Adrenal gland (tissue), 12 donors: ENCODE measurements around the gene NDUFB7. TPM values are rescaled to one million over a fixed set of nuclear protein-coding genes. Genes with fewer than 3 reads are reported as not detected.

Source experiments
- DNase-seq, 7 donors: peaks; one replicate each; pipeline ENCODE4 v3.0.0-alpha.2; 2019 to 2020
- H3K27ac ChIP-seq, 5 donors: fragments of 200-600 bp; sonication (generic) in 4 of 5; 1 replicate in 3 of 5; 2 replicates in 2 of 5; pipeline versions ENCODE4 v1.5.1 to v1.8.0; 2016 to 2020; ENCODE audit warnings: mild to moderate bottlenecking in 1 of 5
- H3K27me3 ChIP-seq: fragments of 200-600 bp; 2 replicates; pipeline ENCODE4 v1.8.0; 2021
- H3K36me3 ChIP-seq, 2 donors: fragments of 200-600 bp; replicated peaks in 1 of 2; 1 replicate in 1 of 2; 2 replicates in 1 of 2; pipeline versions ENCODE4 v1.5.1 to v1.8.0; 2018 to 2022
- H3K4me1 ChIP-seq, 2 donors: fragments of 200-600 bp; replicated peaks in 1 of 2; 1 replicate in 1 of 2; 2 replicates in 1 of 2; pipeline versions ENCODE4 v1.5.1 to v1.8.0; 2018 to 2021
- H3K4me3 ChIP-seq, 4 donors: fragments of 200-600 bp; sonication (generic) in 3 of 4; one replicate each; pipeline ENCODE4 v1.5.1; 2016 to 2018
- H3K9me3 ChIP-seq, 3 donors: fragments of 200-600 bp; sonication (generic) in 1 of 3; replicated peaks in 1 of 3; 1 replicate in 2 of 3; 2 replicates in 1 of 3; pipeline versions ENCODE4 v1.5.1 to v1.8.0; 2016 to 2021
- POLR2A ChIP-seq, 2 donors: fragments of 450-650 bp; IDR thresholded peaks; one replicate each; pipeline ENCODE4 v1.6.1; 2017; ENCODE audit warnings: antibody characterized with exemption in 2 of 2, mild to moderate bottlenecking in 2 of 2, moderate library complexity in 1 of 2
- WGBS, 4 donors: extraction: QIAGEN DNeasy Blood & Tissue Kit in 2 of 4; methylation state at CpG; one replicate each; pipeline versions ENCODE4 v1.1.5 to v1.1.7; 2013 to 2017; 5-methylcytosine and 5-hydroxymethylcytosine counted together
- intact Hi-C, 2 donors: fragments of 100-400 bp; cut with DNase I; formaldehyde crosslinking; loops; one replicate each; pipeline versions ENCODE4 v1.14.1 to v1.15.0; 2022 to 2023
- polyA plus RNA-seq, 3 donors: library from polyadenylated mRNA; stranded (reverse); fragments of 200-250 nt in 2 of 3; fragments of 350-450 nt in 1 of 3; fragmentation: Illumina TruSeq in 1 of 3; extraction: RNeasy Lipid Tissue Mini Kit (QIAGEN cat#74804) in 1 of 3; gene quantifications; one replicate each; pipeline ENCODE4 v1.2.3, GENCODE V29; 2013 to 2014
- total RNA-seq, 9 donors: library from RNA; depleted of rRNA in 4 of 9; stranded (reverse); fragments of >200 nt in 4 of 9; fragments of 120-200 nt in 1 of 9; fragmentation: NEBNext Ultra II Directional in 1 of 9; extraction: Animal tissue kit (Norgen Biotek cat#: 25700) in 1 of 9; gene quantifications; one replicate each; pipeline versions ENCODE4 v1.1.0 to v1.2.4, GENCODE V29; 2013 to 2023
- TF ChIP-seq, protein P1 (sequence below), 6 experiments: fragments of 450-650 bp in 4 of 6; fragments of 200-600 bp in 2 of 6; sonication (generic) in 1 of 6; IDR thresholded peaks; 1 replicate in 5 of 6; 2 replicates in 1 of 6; pipeline versions ENCODE4 v1.5.1 to v1.8.0; 2016 to 2021; ENCODE audit warnings: antibody characterized with exemption in 6 of 6, mild to moderate bottlenecking in 2 of 6, moderate library complexity in 1 of 6
- donor health status: healthy with polysubstance abuse.
- donor health status: Bipolar disorder and iron deficiency.
- donor health status: DM: yes; HTN: yes; CAD: no.
- donor health status: DM: no; HTN: no; CAD: no.
- donor health status: DM: no; HTN: no; CAD: no.
- donor health status: DM: yes; HTN: yes; CAD: no.

NDUFB7 gene
- total and polyA plus RNA-seq, 12 donors: 19.1 to 848 (median 365) TPM

- Histone ChIP-seq H3K4me1 (peaks cover 32 to 34% of the 10 kb centered on the region in 2 donors), H3K9me3 (no peaks in the 10 kb centered on the region), H3K27me3 (no peaks in the 10 kb centered on the region), H3K4me3 (peak overlapping the region in 1 of 4 donors; percentile 37), H3K27ac (peak overlapping the region; percentile 30 to 84 (median 64)), H3K36me3 (no peaks in the 10 kb centered on the region)
- 11 to 19% (median 12%) methylated on average over 17 to 24 of the region's 24 CpGs for WGBS, 4 donors
- intact Hi-C loops: no loop called here
- TF ChIP-seq, protein P1, sequence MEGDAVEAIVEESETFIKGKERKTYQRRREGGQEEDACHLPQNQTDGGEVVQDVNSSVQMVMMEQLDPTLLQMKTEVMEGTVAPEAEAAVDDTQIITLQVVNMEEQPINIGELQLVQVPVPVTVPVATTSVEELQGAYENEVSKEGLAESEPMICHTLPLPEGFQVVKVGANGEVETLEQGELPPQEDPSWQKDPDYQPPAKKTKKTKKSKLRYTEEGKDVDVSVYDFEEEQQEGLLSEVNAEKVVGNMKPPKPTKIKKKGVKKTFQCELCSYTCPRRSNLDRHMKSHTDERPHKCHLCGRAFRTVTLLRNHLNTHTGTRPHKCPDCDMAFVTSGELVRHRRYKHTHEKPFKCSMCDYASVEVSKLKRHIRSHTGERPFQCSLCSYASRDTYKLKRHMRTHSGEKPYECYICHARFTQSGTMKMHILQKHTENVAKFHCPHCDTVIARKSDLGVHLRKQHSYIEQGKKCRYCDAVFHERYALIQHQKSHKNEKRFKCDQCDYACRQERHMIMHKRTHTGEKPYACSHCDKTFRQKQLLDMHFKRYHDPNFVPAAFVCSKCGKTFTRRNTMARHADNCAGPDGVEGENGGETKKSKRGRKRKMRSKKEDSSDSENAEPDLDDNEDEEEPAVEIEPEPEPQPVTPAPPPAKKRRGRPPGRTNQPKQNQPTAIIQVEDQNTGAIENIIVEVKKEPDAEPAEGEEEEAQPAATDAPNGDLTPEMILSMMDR (IDR thresholded peaks at IDR 0.05): no peak
- TF ChIP-seq POLR2A (IDR thresholded peaks at IDR 0.05): peak in 1 of 2 donors; percentile 18
- peak; percentile 78 to 93 (median 88) for DNase-seq
Measured at GRCh38 chr19:14536926-14537692, 34.8 kb downstream of the NDUFB7 start.

DNA sequence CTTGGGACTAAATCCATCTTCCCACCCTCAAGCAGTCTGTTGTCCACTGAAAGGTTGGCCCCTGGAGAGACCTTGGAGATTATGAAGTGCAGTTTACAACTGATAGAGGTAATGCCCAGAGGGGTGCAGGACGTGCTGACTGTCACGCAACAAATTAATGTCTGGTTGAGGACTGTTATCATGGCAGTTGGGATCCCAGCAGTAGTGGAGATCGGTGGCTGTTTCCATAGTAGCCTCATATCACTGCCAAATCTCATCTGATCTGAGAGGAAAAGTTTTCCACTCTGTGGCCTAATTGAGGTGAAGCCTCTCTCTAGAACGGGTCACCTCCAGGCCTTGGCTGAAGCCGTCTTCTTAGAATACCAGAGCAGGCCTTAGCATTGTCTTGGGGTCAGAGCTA, 38.4 kb downstream of the NDUFB7 start:
- H3K27me3 ChIP-seq: no peaks in the 10 kb centered on the region
- 31 to 45% (median 42%) methylated on average over 5 of the region's 5 CpGs for WGBS, 4 donors
- DNase-seq: peak in 5 of 7 donors; percentile 32 to 77 (median 61)
- H3K27ac ChIP-seq: peak overlapping the region; percentile 29 to 90 (median 69)
- H3K4me1 ChIP-seq: peaks cover 51 to 53% of the 10 kb centered on the region in 2 donors
- no peaks in the 10 kb centered on the region for H3K9me3 ChIP-seq
- intact Hi-C loops: no loop called here
- peak in 1 of 2 donors; percentile 15 for TF ChIP-seq POLR2A (IDR thresholded peaks at IDR 0.05)
- TF ChIP-seq, protein P1 (IDR thresholded peaks at IDR 0.05): no peak
- no peak overlapping the region for H3K4me3 ChIP-seq
- no peaks in the 10 kb centered on the region for H3K36me3 ChIP-seq

DNA sequence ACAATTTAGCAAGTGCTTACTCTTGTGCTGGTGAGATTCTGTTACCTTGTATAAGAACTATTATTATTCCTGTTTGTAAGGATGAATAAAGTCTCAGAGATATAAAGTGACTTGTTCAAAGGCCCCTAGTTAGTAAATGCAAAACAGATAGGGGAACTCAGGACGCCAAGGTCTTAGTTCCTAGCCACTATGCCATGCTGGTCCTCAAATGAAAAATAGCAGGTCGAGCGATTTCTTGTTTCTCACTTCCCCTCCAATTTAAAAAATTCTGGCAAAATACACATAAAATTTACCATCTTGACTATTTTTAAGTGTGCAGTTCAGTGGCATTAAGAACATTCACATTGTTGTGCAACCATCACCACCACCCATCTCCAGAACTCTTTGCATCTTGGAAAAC, 41.4 kb downstream of the NDUFB7 start:
- no peak for TF ChIP-seq POLR2A (IDR thresholded peaks at IDR 0.05)
- TF ChIP-seq, protein P1 (IDR thresholded peaks at IDR 0.05): no peak
- H3K9me3 ChIP-seq: no peaks in the 10 kb centered on the region
- DNase-seq: no peak
- no peaks in the 10 kb centered on the region for H3K36me3 ChIP-seq
- peak overlapping the region in 1 of 4 donors; percentile 78 for H3K4me3 ChIP-seq
- intact Hi-C loops: no loop called here
- H3K4me1 ChIP-seq: peaks cover 33 to 51% of the 10 kb centered on the region in 2 donors
- peak overlapping the region in 3 of 5 donors; percentile 80 to 89 (median 87) for H3K27ac ChIP-seq
- no peaks in the 10 kb centered on the region for H3K27me3 ChIP-seq
- WGBS, 4 donors: 56 to 60% (median 57%) methylated on average over 3 of the region's 3 CpGs

DNA sequence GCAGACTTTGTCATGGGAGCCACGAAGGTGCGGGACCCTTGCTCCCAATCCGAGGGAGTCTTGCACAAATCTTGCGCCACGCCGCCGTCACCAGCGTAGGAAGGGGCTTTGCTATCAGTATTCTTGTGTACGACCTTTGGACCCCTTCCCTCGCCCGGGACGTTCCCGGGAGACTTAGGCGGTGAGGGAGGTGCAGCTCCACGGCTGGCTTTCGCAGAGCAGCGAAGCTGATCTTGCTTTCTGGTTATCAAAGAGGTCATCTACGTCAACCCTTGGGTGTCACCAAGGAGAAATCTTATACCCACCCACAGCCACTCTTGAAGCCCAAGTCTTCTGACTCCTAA, 41.9 kb downstream of the NDUFB7 start:
- H3K9me3 ChIP-seq: no peaks in the 10 kb centered on the region
- H3K4me3 ChIP-seq: peak overlapping the region; percentile 40 to 87 (median 62)
- no peaks in the 10 kb centered on the region for H3K36me3 ChIP-seq
- H3K27ac ChIP-seq: peak overlapping the region; percentile 79 to 98 (median 87)
- peaks cover 33 to 51% of the 10 kb centered on the region in 2 donors for H3K4me1 ChIP-seq
- intact Hi-C loops: no loop called here
- TF ChIP-seq POLR2A (IDR thresholded peaks at IDR 0.05): no peak
- TF ChIP-seq, protein P1 (IDR thresholded peaks at IDR 0.05): no peak
- no peaks in the 10 kb centered on the region for H3K27me3 ChIP-seq
- WGBS, 4 donors: 0% methylated on average over 8 to 18 of the region's 18 CpGs
- no peak for DNase-seq
